ENCODE measurements around the gene MTSS2. TPM values are rescaled to one million over a fixed set of nuclear protein-coding genes. Genes with fewer than 3 reads are reported as not detected.
A peak's percentile ranks its signal among the peaks of the same experiment; 100 is the strongest.

MTSS2 gene
- total and polyA plus RNA-seq, 2 donors from 2014 or later = 19.2 to 33.0 TPM

GRCh38 chr16:70696952-70697593 lies 11.2 kb upstream of the MTSS2 start:
- no peak for FAIRE-seq
- no peak overlapping the region for H3K4me3 ChIP-seq (ENCODE audit: low read length in 3 of 3)
- DNase-seq = peak in 3 of 5 donors; percentile 57 to 74 (median 70)

GRCh38 chr16:70696355-70696754 lies 10.5 kb upstream of the MTSS2 start:
- Histone ChIP-seq H3K9ac (ENCODE audit: low read length in 3 of 3) (no peak overlapping the region), H3K4me3 (ENCODE audit: low read length in 3 of 3) (no peak overlapping the region), H3K27me3 (ENCODE audit: control insufficient read depth, insufficient read depth, low read length) (no peaks in the 10 kb centered on the region), H3K36me3 (ENCODE audit: control insufficient read depth in 2 of 3, insufficient read depth in 3 of 3, low read length in 3 of 3) (no peaks in the 10 kb centered on the region), H3K27ac (ENCODE audit: low read depth in 2 of 2, low read length in 2 of 2) (peak overlapping the region in 1 of 2 donors; percentile 59), H3K9me3 (ENCODE audit: control insufficient read depth in 2 of 3, insufficient read depth in 1 of 3, low read length in 3 of 3) (no peaks in the 10 kb centered on the region), H3K4me1 (ENCODE audit: control insufficient read depth in 2 of 3, insufficient read depth in 2 of 3, low read depth in 1 of 3, low read length in 3 of 3) (peaks cover 0 to 53% (median 20%) of the 10 kb centered on the region in 3 donors)
- TF ChIP-seq CTCF (IDR thresholded peaks at IDR 0.05; ENCODE audit: borderline replicate concordance, extremely low read depth, insufficient read depth) = no peak
- no peak for DNase-seq
- no peak for FAIRE-seq
- intact Hi-C loops (cut with DNase I) = no loop called here

More at GRCh38 chr16:70696952-70697593, 11.2 kb upstream of the MTSS2 start:
- H3K9ac ChIP-seq (ENCODE audit: low read length in 3 of 3) = peak overlapping the region in 1 of 3 donors; percentile 55
- intact Hi-C loops (cut with DNase I) = no loop called here
- no peaks in the 10 kb centered on the region for H3K36me3 ChIP-seq (ENCODE audit: control insufficient read depth in 2 of 3, insufficient read depth in 3 of 3, low read length in 3 of 3)
- H3K27me3 ChIP-seq (ENCODE audit: control insufficient read depth, insufficient read depth, low read length) = no peaks in the 10 kb centered on the region
- TF ChIP-seq CTCF (IDR thresholded peaks at IDR 0.05; ENCODE audit: borderline replicate concordance, extremely low read depth, insufficient read depth) = no peak
- no peaks in the 10 kb centered on the region for H3K9me3 ChIP-seq (ENCODE audit: control insufficient read depth in 2 of 3, insufficient read depth in 1 of 3, low read length in 3 of 3)
- H3K4me1 ChIP-seq (ENCODE audit: control insufficient read depth in 2 of 3, insufficient read depth in 2 of 3, low read depth in 1 of 3, low read length in 3 of 3) = peaks cover 0 to 54% (median 20%) of the 10 kb centered on the region in 3 donors
- peak overlapping the region; percentile 59 to 83 for H3K27ac ChIP-seq (ENCODE audit: low read depth in 2 of 2, low read length in 2 of 2)

- Histone ChIP-seq H3K36me3 (ENCODE audit: control insufficient read depth in 2 of 3, insufficient read depth in 3 of 3, low read length in 3 of 3) (no peaks in the 10 kb centered on the region), H3K9ac (ENCODE audit: low read length in 3 of 3) (peak overlapping the region in 1 of 3 donors; percentile 12), H3K9me3 (ENCODE audit: control insufficient read depth in 2 of 3, insufficient read depth in 1 of 3, low read length in 3 of 3) (no peaks in the 10 kb centered on the region), H3K27ac (ENCODE audit: low read depth in 2 of 2, low read length in 2 of 2) (peak overlapping the region in 1 of 2 donors; percentile 4), H3K27me3 (ENCODE audit: control insufficient read depth, insufficient read depth, low read length) (no peaks in the 10 kb centered on the region), H3K4me1 (ENCODE audit: control insufficient read depth in 2 of 3, insufficient read depth in 2 of 3, low read depth in 1 of 3, low read length in 3 of 3) (peaks cover 0 to 53% (median 28%) of the 10 kb centered on the region in 3 donors), H3K4me3 (ENCODE audit: low read length in 3 of 3) (no peak overlapping the region)
- DNase-seq (no peak), FAIRE-seq (no peak)
- intact Hi-C loops (cut with DNase I) = no loop called here
- no peak for TF ChIP-seq CTCF (IDR thresholded peaks at IDR 0.05; ENCODE audit: borderline replicate concordance, extremely low read depth, insufficient read depth)
These were observed 9.6 kb upstream of the MTSS2 start for GRCh38 chr16:70695331-70696070.

Measured in kidney (tissue), 14 donors.